NCI-H446 treated with DMSO at 0.1 percent for 48 hours (cell line): Measurements from ENCODE around the gene PXDC1.
A peak's percentile ranks its signal among the peaks of the same experiment; 100 is the strongest.
"Not testable (repeated sequence)": the region's sequence is repeated elsewhere in the genome, so short reads cannot be mapped to it uniquely, and the experiment has no call there.

Experiments
- DNase-seq: peaks from one replicate; lab custom pipeline; 2025; lab: John Stamatoyannopoulos, UW

The PXDC1 gene

DNA sequence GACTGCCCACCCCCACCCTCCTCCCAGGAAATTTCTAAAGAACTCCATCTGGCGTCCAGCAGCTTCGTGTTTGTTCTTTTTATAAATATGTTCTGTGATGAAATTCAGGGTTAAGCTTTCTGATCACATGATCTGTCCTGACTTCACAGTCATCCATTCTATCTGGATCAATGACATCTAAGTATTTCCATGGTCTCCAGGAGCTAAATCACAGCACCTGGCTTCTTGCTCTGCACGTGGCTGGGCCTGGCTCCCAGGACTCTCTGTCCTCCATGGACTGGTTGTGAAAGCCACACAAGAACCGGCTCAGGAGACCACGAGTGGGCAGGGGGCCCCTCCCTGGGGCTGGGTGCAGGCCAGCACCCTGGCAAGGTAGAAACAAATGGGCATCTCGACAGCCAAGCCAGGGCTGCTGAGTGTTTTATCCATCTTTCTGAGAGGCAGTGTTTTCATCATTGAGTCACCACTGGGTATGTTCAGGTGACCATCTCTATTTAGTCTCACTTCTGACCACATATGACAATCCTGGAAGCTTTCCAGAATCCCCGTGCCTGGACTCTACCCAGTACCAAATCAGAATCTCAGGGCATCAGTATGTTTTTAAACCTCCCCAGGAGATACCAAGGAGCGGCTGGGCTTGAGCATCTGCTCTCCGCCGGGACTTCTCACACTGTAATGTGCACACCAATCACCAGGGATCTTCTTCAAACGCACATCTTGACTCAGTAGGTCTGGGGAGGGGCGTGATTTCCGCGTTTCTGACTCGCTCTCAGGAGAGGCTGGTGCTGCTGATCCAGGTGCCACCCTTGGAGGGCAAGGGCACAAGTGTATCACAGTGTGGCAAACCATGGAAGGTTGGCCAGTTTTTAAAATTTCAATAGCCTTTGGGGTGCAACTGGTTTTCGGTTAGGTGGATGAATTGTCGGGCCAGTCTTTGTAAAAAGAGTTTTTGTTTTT is 31.6 kb upstream of the PXDC1 start:
- DNase-seq = no peak

DNA sequence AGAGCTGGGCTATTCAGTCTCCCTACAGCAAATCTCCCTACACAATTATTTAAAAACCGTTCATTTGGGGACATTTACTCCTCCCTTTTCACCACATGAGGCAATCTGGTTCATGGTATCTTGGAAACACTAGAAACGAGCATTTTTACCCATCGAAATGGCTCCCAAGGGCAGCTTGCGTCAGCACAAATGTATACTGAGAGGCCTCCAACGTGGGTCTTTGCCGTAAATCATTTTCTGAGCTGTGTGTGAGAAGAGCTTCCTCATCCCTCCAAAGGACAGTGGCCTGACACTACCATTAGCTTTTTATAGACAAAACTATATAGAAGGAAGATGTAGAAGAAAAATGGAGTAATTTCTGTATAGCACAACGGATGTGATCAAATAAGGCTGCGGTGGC is 30.0 kb upstream of the PXDC1 start:
- no peak for DNase-seq

DNA sequence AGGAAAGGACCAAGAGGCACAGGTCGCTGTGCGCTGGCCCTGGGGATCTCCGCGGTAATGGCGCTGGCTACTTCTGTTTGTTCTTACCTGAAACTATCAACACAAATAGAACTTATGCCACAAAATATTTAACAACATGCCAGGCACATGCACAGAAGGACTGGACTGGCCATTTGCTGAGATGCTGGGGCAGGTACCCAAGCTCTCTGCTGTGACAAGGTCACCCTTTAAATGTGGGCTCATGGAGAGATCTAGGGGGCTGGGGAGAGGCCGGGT is 28.0 kb upstream of the PXDC1 start:
- DNase-seq = no peak

DNA sequence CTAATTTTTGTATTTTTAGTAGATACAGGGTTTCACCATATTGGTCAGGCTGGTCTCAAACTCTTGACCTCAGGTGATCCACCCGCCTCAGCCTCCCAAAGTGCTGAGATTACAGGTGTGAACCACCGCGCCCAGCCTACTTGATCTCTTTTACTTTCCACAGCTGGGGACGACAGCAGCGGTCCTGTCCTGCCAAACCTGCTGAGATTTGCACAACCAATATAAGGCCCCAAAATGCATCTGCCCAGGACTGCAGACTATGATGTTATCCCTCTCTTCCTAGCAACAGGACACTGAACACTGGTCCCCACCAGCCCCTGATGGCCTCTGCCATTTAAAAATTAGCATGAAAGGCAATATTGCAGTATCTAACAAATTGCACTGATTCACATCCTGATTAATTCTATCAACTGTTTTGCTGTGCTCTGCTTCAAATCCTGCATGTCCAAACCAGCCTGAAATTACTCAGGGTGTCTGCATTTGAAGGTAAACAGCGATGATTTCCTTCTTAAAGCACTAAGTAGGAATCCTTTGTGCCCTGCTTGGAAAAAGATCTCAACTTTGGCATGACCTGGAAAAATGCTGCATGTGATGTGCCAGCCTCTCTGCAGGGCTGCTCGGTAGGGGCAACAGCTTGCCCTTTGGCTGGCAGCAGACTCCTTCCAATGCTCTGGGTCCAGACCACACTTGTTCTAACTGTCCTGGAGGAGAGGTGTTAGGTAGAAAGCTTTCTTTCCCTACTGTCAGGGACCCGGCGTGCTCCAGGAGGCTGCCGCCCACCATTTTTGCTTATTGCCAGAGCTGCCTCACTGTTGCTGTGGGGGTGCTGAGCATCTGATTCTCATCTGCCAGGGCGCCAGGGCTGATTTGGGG is 27.4 kb upstream of the PXDC1 start:
- DNase-seq = no peak

DNA sequence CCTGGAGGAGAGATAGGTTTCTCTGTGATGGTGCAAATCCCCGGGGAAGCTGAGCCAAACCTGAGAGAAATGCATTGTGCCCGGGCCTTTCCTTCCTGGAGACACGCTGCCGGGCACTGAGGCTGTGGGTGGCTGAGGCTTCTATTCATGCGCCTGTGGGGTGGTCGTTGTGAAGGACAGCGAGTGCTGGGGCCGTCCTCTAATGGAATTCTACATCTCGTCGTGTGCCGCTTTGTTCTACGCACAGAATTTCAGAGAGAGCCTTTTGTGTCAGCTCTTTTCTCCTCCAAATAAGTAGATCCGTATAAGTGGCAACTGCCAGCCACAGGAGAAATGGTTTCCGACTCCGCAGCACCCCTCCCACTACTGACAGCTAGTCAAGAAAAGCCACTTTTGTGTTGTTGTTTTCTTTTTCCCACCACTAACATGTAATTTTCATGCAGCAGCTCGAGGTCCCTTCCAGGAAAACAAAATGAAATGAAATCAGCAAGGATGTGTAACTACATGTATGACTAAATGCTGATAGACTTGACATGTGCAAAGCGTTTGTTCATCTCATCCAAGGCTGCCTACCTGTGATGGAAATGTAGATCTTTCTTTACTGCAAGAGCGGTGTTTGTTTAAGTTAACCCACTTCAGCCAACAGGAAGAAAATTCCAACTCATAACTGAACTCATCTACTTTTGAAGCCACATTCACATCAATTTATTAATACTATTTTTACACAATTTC is 26.4 kb upstream of the PXDC1 start:
- no peak for DNase-seq

DNA sequence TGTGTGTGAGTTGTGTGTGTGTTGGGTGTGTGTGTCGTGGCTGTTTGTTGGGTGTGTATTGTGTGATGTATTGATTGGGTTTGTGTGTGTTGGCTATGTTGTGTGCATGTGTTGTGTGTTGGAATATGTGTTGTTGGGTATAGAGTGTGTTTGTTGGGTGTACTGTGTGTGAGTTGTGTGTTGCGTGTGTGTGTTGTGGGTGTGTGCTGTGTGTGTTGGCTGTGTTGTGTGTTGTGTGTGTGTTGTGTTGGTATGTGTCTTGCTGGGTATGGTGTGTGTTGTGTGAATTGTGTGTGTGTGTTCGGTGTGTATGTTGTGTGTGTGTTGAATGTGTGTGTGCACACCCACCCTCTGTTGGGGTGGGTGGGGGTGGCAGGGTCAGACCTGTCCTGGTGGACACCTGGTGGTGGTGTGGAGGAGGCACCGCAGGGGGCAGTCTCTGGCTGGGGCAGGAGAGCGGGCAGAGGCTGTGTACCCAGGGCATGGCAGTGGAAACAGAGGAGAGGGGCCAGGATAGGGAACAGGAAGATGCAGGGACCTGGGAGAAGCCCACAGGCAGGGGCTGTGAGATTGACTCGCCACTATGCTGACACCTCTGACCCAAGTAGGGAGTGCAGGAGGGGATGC is 25.5 kb upstream of the PXDC1 start:
- no peak for DNase-seq

DNA sequence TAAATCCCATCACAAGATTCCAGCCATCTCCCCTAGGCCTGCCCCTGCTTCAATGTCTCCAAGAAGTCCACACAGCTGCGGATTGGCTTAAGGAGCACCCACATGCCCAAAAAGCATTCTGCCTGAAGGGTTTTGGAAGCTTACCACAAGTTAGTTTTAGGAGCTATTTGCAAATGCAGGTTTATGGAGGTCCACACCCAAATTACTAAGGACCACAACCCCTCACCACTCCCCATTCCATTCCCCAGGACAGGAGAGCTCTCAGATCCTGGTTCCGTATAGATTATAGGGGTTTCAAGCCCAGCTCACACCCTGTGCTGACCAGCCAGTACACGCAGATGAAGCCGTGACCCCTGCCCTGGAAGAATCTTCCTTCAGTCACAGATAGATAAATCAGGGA is 24.3 kb upstream of the PXDC1 start:
- DNase-seq = no peak

DNA sequence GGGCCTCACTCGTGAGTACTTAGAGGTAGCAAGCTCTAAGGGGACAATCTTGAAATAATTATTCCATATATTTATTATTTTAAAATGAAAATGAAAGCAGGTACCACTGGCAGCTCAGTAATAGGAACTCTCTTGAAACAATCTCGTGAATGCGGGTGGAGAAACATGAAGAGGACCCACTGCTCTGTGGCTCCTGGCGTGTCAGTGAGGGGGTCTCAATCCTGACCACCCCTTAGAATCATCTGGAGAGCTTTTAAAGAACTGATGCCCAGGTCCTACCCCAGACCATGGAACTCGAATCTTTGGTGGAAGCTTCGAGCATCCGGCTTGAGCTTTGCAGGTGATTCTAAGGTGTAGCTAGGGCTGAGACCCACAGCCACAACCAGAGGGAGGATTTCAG is 23.9 kb upstream of the PXDC1 start:
- DNase-seq = no peak

DNA sequence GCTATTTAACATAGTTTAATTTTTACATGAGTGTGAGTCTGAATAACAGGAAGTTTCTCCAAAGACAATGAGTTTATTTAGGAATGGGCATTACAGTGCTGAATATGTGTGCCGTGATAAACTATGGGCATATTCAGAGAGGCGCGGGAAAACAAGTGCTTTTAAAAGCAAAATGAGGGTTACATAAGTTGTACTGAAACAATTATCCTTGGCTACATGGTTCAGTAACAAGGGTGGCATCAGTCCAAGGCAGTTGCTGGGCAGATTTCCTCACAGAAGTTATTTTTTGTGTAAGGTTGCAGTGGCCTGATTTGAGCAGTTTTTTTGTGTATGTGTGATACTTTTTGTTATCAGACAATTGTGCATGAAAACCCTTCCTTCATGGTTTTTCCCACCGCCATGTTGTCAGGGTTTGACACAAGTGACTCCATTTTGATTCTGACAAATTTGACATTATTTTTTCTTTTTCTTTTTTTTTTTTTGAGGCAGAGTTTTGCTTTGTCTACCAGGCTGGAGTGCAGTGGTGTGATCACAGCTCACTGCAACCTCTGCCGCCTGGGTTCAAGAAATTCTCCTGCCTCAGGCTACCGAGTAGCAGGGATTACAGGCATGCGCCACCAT is 22.3 kb upstream of the PXDC1 start:
- peak; percentile 7 for DNase-seq

DNA sequence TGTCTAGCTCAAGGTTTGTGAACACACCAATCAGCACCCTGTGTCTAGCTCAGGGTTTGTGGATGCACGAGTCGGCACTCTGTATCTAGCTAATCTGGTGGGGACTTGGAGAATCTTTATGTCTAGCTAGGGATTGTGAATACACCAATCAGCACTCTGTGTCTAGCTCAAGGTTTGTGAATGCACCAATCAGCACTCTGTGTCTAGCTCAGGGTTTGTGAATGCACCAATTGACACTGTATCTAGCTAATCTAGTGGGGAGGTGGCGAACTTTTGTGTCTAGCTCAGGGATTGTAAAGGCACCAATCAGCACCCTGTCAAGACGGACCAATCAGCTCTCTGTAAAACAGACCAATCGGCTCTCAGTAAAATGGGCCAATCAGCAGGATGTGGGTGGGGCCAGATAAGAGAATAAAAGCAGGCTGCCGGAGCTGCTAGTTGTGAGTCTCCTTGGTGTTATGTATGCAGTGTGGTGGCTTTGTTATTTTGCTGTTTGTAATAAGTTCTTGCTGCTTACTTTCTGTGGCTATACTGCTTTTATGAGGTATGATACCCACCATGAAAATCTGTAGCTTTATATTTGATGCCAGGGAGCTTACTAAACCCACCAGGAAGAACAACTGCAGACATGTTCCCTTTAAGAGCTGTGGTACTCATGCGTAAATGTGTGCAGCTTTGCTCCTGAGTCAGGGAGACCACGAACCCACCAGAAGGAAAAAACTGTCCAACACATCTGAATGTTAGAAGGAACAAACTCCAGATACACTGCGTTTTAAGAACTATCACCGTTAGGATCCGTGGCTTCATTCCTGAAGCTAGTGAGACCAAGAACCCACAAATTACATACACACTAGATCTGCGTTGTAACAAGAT is 20.9 kb upstream of the PXDC1 start:
- DNase-seq = not testable (repeated sequence)

DNA sequence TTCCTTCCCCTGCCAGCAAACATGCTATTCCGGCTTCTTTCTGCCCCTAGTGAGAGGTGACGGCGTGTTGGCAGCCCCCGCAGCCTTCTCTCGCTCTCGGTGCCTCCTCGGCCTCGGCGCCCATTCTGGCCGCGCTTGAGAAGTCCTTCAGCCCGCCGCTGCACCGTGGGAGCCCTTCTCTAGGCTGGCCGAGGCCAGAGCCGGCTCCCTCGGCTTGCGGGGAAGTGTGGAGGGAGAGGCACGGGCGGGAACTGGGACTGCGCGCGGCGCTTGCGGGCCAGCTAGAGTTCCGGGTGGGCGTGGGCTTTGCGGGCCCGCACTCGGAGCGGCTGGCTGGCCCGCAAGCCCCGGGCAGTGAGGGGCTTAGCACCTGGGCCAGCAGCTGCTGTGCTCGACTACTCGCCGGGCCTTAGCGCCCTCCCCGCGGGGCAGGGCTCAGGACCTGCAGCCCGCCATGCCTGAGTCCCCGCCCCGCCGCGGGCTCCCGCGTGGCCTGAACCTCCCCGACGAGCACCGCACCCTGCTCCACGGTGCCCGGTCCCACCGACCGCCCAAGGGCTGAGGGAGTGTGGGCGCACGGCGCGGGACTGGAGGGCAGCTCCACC is 20.0 kb upstream of the PXDC1 start:
- no peak for DNase-seq

DNA sequence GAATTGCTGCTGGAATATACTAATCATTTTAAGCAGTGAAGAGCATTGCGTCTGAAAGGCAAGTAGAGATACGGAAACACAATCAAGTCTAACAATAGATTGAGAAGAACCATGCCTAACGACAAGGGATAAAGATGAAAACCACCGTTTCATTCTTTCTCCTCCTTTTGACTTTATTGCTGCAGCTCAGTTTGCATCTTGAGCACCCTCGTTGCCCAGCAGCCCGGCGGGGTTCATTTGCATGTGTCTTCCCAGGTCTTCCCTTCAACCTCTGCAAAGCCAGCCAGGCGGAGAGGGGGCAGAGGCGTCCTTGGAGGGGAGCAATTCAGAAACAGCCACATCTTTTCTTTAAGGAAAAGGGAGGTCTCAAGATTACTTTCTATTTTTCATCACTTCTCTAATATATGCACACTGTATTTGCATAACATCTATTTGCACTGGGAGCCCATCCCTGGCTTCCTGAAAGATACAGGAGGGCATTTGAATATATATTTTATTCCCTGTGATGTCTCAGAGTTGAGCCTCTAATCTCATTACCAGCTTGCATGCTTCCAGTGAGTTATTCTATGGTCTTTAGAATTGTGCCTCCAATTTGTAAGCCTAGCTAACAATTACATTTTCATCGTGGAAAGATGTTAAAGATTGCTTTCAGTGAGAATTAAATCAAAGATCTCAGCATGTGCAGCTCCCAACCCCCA is 18.7 kb upstream of the PXDC1 start:
- no peak for DNase-seq

DNA sequence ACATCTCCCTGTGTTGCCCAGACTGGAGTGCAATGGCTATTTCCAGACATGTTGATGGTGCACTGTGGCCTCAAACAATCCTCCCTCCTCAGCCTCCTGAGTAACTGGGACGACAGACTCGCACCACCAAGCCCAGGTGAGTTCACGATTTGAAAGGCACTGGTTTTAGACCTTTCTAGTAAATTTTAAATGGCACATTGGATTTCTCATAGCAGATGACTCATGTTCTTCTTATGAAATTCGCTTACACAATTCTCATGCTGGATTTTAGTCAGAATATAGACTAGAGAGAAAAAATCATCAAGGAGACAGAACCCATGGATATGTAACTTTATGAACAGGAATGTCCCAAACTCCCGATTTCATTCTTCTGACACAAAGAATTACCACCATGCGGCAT is 18.1 kb upstream of the PXDC1 start:
- DNase-seq = no peak

DNA sequence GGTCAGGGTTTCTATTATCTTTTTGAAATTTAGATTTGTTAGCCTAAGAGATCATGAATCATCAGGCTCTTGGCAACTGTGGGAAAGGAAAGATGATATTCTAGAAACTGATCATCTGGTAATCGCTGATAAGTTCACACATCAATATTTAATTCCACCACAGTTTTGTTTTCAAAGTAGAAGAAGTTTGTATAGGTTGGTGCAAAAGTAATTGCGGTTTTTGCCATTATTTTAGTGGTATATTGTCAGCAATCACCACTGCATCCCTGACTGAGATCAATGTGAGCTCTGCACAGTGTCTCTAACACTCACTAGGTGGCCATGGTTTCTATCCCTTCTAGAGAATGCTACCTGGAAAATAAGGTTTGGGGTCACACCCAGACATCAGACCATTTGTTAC is 17.0 kb upstream of the PXDC1 start:
- DNase-seq = no peak

DNA sequence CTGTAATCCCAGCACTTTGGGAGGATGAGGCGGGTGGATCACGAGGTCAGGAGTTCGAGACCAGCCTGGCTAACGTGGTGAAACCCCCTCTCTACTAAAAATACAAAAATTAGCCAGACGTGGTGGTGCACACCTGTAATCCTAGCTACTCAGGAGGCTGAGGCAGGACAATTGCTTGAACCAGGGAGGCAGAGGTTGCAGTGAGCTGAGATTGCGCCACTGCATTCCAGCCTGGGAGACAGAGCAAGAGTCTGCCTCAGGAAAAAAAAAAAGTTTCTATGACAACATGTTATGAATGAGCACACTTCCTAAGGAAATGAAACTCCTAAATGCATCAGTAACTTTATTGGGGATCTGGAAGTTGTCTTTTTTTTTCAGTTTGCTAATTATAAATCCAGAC is 16.0 kb upstream of the PXDC1 start:
- not testable (repeated sequence) for DNase-seq

DNA sequence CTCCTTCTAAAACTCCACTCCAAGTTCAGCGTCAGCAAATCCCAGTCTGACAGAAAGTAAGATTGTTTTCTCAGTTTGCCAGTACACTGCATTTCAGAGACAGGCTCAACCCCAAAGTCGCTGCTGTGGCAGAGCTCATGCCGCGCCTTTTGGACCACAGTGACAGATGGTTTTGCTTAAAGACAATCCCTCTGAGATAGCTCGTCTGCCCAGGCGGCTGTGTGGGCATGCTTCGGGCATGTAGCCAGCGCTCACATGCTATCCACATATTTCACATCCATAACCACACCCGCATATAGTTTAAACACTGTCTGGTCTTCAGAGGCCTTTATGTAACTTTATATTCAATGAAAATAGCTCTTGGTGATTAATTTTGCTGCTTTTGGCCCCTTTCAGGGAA is 14.7 kb upstream of the PXDC1 start:
- peak; percentile 80 for DNase-seq

DNA sequence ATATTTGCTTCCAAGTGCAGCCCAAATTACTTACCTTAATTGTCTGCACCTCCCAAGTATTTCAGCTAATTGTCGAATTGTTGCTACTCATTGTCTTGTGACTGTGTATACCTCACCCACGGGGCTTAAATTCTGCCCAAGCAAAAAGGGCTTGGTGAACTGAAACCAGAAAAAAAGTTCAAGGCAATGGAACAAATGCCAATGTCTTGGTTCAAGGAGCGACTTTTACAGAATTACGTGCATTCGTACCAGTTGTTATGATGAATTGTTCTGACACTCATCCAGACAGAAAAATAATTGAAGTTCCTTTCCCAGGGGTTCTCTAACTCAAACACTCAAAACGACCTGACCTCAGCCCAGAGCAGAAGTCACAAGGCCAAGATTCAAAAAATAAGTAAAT is 13.9 kb upstream of the PXDC1 start:
- no peak for DNase-seq

DNA sequence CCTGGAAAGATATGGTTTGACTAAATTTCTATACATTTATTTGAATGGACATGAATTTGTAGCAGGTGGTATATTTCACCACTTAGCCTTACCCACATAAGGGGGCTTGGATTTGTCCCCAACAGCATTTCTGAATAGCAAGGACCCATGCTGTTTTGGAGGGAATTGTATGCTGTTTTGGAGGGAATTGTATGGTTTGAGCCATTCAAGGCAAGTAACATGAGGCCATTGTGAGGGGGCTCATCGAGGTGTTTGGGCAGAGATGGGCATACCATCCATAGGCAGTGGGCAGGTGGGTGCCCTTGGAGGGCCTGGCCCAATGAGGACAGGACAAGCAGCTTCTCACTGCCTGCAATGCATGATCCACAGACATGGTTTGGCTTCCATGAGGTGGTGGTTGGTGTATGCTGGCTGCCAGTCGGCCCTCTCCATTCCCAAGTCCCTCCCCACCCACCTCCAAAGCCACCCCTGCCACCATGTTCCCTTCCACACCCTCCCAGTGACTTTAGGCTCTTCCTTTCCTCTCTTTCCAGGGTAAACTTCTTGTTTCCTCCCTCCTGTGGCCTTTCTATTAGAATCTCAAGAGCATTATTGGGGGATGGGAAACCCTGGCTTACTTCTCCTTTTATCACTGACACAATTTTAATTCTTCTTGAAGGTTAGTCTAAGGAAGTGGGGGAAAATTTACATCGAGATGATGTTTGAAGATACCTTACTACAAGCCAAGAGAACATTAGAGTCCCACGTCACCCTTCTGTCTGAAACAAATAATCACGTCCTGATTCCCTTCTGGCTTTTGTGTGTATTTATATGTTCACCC is 13.2 kb upstream of the PXDC1 start:
- no peak for DNase-seq

DNA sequence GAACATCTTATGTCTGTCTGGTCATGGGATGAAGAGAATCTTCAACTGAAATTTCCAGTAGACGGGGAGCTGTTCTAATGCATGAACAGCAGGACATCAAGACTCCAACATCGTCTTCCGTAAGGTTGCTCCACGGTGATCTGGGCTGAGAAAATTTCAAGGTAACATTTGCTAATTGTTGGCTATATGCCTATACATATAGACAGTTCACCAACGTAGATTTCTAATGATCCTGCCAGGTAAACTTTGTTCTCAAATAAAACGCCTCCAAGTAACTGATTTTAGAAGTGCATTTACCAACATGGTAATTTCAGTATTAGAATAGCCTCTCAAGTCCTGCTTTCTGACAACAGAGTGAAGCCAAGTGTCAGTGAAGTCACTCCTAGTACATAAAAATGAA is 11.3 kb upstream of the PXDC1 start:
- DNase-seq = no peak
